Measurements from ENCODE around the gene PNMT.

PNMT gene

DNA sequence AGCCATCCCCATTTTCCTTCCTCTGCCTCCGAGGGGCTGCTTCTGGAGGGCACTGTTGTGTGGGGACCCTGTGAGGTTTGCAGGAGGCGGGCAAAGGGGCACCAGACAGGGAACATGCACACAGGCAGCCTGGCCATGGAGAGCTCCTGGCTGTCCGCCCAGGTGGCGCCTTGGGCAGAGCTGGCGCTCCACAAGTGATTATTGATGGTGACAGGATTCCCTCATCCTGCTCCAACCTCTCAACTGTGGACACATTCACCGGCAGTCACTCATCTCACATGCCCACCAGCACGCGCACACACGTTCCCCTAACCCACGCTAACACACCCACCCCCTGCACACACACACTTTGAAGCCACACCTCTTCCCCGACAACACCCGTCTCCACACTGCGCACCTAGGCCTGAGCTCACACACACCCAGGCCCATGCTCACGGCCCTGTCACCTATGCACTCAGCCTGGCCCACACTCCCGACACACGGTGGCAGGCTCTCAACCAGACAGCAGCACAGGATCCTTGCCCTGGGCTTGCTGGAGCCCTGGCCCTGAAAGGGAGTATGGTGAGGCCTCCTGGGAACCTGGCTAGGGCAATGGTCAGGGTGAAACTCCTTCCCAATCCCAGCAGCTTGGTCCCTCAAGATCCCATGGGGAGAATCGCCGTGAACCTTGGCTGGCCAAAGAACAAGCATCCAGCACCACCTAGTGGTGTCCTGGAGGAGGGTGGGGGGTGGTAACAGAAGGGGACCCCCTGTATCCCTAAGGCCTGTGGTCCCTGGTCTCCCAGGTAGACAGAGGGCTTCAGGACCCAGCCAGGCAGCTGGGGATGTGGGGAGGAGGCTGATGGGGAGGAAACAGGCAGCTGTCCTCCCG, 3.6 kb downstream of the PNMT start:
- peak; percentile 42 for DNase-seq

DNA sequence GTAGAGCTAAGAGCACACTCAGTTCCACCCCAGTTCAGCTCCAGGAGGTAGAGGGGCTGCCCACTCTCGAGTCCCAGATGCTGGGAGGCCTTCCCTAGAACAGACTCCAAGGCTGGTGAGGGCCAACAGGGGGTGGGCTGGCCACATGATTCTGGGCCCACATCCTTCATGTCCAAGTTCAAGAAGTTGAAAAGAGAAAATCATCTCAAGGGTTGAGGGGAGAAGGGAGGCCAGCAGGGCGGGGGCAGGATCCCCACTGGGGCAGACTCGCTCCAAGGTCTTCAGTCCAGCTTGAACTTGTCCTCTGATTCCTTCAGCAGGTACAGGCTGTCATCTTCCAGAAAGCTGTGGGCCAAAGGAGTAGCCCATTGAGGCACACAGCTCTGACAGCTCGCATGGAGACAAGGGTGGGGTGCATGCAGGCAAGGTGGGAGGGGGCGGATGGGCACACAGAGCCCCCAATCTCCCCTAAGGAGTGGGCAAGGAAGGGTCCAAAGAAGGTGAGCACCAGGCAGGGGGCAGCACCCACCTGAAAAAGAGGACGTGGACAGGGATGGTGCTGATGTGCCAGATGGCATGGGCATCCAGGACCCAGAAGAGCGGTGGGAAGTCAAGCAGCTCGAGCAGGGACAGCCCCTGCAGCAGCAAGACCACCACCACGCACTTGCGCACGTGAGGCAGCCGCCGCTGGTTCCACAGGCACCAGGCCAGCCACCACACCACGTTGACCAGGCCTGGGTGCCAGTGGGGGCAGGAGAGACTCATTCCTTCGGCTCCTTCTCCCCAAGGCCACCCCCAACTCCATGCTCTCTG, 4.5 kb downstream of the PNMT start:
- DNase-seq, result no peak

GRCh38 chr17:39673335-39674081, 5.3 kb downstream of the PNMT start:
- no peak for DNase-seq

GRCh38 chr17:39674179-39674578, 5.9 kb downstream of the PNMT start:
- DNase-seq, result no peak

DNA sequence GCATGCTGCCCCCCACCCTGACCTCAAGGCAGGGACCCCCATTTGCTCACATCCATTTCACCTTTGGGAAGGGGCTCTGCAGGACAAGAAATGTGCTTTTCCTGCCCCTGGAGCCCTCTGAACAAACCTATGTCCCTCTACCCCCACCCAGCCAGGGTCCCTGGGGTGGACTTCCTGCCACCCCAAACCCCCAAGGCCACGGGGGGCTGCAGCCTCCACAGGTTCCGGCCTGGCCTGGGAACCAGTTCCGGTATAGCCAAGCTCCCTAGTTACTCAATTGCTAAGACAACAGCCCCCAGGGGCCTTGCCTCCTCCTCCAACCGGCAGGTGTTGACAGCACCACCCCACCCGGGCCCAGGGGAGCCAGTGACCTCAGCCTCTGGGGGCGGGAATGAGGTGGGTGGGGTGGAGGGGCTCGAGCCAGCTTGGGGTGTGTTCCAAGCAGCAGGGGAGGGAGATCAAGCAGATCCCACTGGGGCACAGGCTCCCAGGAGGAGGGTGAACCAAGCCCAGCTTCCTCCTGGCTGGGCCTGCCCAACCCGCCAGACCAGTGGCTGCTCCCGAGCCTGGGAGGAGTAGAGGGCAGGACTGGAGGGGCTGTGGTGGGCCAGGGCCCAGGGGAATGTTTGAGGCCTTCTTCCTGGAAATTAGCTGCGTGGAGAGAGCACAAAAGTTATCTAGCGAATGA, 6.6 kb downstream of the PNMT start:
- DNase-seq, result peak; percentile 99

GRCh38 chr17:39675390-39676082, 7.3 kb downstream of the PNMT start:
- no peak for DNase-seq

GRCh38 chr17:39676198-39676819, 8.1 kb downstream of the PNMT start:
- peak; percentile 83 for DNase-seq

DNA sequence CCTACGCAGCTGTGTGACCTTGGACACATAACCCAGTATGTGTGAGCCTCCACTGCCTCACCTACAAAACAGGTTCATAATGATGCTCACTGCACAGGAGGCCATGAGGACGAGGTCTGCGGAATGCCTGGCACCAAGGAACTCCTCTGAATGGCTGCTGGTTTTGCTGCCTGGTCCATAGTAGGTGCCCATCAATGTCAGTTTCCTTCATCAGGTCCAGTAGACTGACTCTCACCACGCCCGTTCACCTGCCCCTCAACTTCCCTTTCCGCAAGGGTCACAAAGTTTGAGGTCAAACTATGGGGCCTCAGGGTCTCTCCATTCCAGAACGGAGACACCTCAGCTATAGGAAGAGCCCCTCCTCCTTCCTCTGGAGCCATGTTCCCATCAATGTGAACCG, 8.8 kb downstream of the PNMT start:
- DNase-seq, result no peak

DNA sequence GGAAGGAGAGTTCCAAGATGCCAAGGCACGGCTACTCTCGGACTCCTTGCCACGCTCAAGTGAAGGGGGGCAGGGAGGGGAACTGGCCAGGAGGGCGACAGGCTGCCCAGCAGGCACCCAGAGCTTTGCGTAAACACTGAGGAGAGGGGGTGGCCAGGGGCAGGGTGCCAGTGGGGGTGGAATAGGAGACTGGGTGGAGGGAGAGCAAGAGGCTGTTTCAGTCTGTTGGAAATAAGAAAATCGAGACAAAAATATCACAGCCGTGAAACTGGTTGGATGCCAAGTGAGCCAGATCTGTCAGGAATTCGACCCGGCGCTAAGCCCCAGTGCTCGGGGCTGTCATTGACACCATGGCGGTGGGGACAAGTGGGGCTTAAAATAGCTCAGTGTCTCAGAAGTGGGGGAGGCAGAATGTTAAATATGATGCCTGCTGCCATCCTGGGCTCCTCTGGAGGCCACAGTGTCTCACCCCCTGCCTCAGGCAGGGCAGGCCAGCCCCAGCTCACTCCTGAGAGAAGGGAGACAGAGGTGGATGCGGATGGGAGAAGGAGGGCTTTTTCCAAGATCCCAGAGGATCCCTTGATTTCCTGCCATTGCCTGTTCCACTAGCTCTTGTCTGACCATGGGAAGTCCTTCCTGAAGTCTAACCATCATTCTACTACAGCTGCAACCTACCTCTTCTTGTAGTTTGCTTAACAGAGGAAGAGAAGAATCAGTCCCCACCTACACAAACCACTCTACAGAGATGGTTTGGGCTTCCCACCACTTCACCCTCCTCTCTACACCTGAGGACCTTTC, 9.5 kb downstream of the PNMT start:
- DNase-seq, result no peak

- DNase-seq, result no peak
Measured at GRCh38 chr17:39678340-39679116, 10.3 kb downstream of the PNMT start.

- DNase-seq, result no peak
Measured at GRCh38 chr17:39679521-39680192, 11.4 kb downstream of the PNMT start.

DNA sequence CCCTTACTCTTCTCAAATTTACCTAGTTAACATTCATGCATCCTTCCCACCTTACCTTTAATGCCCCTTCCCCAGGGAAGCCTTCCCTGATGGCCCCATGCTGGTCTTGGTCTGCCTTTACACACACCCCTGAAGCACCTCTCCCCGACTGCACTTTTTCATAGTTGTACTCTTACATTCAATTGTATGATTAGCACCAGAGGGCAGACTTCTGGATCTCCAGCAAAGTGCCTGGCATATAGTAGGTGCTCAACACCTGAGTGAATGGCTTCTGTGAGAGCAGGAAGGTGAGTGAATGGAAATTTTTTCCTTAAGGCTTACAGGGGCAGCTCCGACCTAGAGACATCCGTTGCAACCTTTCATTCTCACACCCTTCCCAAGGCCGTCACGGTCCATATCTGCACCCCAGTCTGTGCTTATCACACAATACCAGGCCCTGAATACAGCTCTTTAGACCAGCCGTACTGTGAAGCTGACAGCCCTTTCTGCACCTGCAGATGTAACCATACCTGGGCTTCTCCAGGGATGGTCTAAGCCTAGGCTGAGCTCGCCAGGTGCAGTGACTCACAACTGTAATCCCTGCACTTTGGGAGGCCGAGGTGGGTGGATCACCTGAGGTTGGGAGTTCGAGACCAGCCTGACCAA, 15.2 kb downstream of the PNMT start:
- no peak for DNase-seq

GRCh38 chr17:39684369-39685192, 16.3 kb downstream of the PNMT start:
- no peak for DNase-seq

GRCh38 chr17:39687101-39687545, 18.9 kb downstream of the PNMT start:
- DNase-seq, result no peak

GRCh38 chr17:39687546-39688474, 19.6 kb downstream of the PNMT start, which contains the start of gene PGAP3:
TSS of gene PGAP3 (minus strand) at chr17:39688057. CDS start at chr17:39688014, 43 bp downstream.
- DNase-seq, result peak; percentile 98

GRCh38 chr17:39688475-39688835, 20.2 kb downstream of the PNMT start:
- DNase-seq, result no peak

DNA sequence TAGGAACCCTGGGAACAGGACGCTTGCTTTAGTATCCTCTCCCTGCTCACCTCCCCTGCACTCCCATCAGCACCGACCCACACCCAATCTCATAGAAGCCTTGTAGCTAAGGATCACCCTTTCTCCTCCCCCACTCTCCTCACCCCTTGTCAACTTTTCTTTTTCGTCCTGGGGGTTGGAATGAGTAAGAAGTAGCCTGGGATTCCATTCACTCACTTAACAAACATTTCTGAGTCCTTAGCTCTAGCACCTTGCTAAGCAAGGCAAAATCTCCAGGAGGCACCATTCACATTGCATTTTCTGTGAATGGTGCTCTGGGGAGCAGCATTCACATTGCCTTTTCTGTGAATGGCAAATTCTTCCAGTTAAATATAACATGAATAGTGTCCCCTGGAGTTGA, 20.7 kb downstream of the PNMT start:
- no peak for DNase-seq
